Hematopoietic multipotent progenitor cell (in vitro differentiated cells): Measurements from ENCODE around the gene HEATR9. TPM values are rescaled to one million over a fixed set of nuclear protein-coding genes. Genes with fewer than 3 reads are reported as not detected.
A peak's percentile ranks its signal among the peaks of the same experiment; 100 is the strongest.

Experiments used
- DNase-seq, 3 donors: peaks; one replicate each; pipeline ENCODE4 v3.0.0-alpha.2; 2011 to 2015; ENCODE audit warnings: low read depth in 2 of 3, low spot score in 2 of 3
- total RNA-seq: library from RNA; depleted of rRNA; stranded (reverse); fragments of >200 nt; gene quantifications from one replicate; pipeline ENCODE4 v1.2.3, GENCODE V29; 2012

The HEATR9 gene
- total RNA-seq, 1 donor = not detected

GRCh38 chr17:35895636-35896587 lies 27.2 kb upstream of the HEATR9 start:
- DNase-seq = peak in 2 of 3 donors; percentile 47 to 85

GRCh38 chr17:35894206-35894605 lies 25.5 kb upstream of the HEATR9 start:
- DNase-seq = no peak

GRCh38 chr17:35893751-35894150 lies 25.1 kb upstream of the HEATR9 start:
- DNase-seq = no peak

- DNase-seq = peak in 1 of 3 donors; percentile 15
These were observed 23.7 kb upstream of the HEATR9 start for GRCh38 chr17:35892091-35893035.

- no peak for DNase-seq
These were observed 22.6 kb upstream of the HEATR9 start for GRCh38 chr17:35891269-35891668.

GRCh38 chr17:35890774-35891155 lies 22.1 kb upstream of the HEATR9 start:
- DNase-seq = no peak

- DNase-seq = no peak
These were observed 21.4 kb upstream of the HEATR9 start for GRCh38 chr17:35889818-35890773.

- DNase-seq = no peak
These were observed 20.6 kb upstream of the HEATR9 start for GRCh38 chr17:35889241-35889640.

- no peak for DNase-seq
These were observed 11.3 kb upstream of the HEATR9 start, which contains the start of gene CCL5 for GRCh38 chr17:35879773-35880654. Gene CCL5, minus strand, starts transcription at chr17:35880360.

- no peak for DNase-seq
These were observed 9.7 kb upstream of the HEATR9 start for GRCh38 chr17:35878361-35878760.

GRCh38 chr17:35877345-35878029 lies 8.8 kb upstream of the HEATR9 start:
- DNase-seq = no peak

GRCh38 chr17:35876534-35876933 lies 7.8 kb upstream of the HEATR9 start:
- no peak for DNase-seq

GRCh38 chr17:35875800-35876139 lies 7.1 kb upstream of the HEATR9 start:
- DNase-seq = no peak

GRCh38 chr17:35875072-35875799 lies 6.5 kb upstream of the HEATR9 start:
- peak in 1 of 3 donors; percentile 37 for DNase-seq

GRCh38 chr17:35872196-35872980 lies 3.7 kb upstream of the HEATR9 start:
- DNase-seq = no peak

- peak in 2 of 3 donors; percentile 43 to 71 for DNase-seq
These were observed 2.5 kb upstream of the HEATR9 start for GRCh38 chr17:35870906-35871819.
